ENCODE measurements around the gene CALB2.

Gene CALB2

DNA sequence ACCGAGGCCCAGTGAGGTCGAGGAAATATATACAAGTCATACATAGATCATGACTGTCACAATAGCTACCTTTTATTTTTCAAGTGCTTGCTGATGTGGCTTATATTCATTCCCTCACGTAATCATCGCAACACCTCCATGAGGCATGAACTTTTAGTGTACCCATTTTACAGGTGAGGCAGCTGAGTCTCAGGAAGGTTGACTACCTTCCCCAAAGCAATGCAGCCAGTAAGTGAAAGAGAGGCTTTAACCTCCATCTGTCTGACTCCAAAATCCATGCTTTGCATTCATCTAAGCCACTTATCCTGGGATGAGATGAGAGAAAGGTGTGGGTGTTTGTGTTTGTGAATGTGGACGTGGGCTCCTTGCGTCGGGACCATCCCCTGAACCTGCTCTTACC is 30.8 kb downstream of the CALB2 start:
- DNase-seq (ENCODE audit: low read depth) = no peak

DNA sequence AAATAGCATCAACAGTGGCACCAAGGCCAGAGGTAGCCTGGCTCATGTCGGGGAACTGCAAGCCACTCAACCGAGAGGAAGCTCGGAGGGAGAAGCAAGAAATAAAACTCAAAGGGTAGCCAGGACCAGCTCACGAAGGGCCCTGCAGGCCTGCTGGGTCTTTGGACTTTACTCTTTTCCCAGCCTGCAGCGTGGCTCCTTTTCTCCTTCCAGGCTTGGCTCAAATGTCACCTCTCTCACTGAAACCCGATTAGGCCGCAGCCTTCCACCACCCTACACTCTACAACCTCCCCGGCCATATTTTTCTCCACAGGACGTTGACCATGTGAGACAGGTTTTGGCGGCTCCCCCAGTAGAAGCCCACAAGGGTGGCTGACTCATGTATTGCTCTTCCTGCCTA is 38.1 kb downstream of the CALB2 start:
- DNase-seq (ENCODE audit: low read depth) = no peak

DNA sequence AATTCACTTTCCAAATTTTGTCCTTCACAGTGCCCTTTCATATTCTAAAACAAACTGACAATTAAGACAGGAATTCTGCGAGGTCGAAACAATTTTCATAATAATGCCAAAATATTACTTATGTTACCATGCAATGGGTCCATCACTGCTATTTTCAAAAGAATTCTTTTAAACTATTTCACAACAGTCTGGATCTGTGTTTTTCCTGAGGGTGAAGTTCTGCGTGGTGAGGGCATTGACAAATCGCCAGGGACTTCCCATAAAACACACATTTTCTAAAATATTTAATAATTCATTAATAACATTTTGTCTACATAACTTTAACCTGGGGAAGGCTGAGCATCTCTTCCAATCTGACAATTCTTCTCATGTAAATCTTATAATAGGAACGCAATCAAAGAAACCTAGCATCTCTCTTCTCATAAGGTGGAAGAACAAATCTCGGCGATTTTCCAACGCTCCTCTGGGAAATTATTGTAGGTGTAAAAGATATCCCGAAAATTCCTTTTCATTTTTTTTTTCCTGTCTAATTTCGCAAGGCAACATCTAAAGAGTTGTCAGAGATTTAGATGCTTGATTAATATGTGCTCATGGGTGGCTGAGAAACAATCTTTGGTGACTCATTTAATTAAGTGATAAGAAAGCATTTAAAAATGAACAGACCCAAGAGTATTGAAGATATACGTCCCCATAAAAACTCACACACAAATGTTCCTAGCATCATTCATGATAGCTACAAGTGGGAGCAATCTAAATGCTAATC is 41.5 kb downstream of the CALB2 start:
- DNase-seq (ENCODE audit: low read depth) = no peak

DNA sequence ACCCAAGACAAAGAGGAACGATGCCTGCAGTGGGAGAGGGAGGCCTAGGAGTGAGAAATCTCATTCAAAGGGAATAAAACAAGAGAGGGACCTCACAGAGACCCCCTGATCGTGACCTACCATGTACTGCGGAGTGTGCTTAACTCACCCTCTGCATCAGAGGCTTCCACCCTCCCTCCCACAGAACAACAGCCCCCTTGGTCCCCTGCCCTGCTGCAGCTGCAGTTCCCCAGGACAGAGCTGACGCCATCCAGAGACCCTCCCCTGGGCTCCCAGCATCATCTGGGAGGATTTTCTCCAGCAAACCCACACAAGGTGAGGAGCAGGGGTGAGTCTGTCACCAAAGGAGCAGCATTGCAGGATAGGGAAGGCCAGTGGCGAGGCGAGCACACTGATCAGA is 43.5 kb downstream of the CALB2 start:
- DNase-seq (ENCODE audit: low read depth) = no peak

DNA sequence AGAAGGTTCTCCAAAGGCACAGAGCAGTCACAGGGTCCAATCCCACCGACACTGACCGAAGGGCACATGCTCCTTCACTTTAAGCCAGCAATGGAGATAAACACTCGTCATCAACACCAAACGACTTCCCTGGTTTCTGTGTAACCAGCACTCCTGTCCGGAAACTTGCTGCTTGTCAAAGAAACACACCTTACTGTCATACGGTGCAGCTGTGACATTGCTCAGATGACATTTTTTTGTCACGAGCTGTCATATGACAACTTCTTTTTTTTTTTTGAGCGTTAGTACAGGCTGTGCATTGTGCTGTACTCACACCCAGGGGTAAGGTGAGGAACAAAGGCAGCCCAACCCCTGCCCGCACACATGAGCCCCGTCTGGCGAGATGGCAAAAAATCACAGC is 44.2 kb downstream of the CALB2 start:
- DNase-seq (ENCODE audit: low read depth) = no peak

DNA sequence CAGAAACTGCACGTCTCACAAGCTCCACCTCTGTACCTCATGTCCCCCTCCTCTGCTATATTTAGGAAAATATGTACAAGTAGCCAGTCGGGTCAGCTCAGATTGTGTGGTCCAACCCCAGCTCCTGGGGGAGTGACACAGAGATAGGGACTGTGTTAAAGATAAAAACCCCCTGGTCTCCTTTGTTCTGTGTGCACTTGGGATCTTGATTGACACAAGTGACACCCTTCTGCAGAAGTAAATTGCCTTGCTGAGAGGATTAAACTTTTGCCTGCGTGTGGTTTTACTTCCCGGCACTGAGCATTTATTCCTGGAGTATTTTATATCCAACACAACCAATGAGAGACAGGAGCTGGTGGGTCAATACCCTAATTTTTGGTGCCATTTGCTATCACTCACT is 45.8 kb downstream of the CALB2 start:
- DNase-seq (ENCODE audit: low read depth) = no peak

DNA sequence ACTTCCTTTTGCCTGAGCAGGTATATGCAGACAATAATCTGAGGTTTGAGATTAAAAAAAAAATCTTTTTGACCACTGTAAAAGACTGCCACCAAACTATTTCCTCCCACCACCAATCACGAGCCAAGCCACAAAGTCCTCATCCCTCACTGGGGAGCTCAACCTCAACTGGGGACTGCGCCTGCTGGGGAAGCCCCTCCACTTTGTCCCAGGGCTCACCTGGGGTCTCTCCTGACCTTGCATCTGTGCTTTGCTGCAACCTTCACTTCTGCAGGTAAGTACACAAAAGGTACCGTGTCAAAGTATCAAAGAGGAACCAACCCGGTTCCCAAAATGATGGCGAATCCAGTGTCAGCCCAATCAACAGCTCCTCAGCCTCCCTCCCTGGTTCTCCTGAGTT is 47.8 kb downstream of the CALB2 start:
- DNase-seq (ENCODE audit: low read depth) = no peak

DNA sequence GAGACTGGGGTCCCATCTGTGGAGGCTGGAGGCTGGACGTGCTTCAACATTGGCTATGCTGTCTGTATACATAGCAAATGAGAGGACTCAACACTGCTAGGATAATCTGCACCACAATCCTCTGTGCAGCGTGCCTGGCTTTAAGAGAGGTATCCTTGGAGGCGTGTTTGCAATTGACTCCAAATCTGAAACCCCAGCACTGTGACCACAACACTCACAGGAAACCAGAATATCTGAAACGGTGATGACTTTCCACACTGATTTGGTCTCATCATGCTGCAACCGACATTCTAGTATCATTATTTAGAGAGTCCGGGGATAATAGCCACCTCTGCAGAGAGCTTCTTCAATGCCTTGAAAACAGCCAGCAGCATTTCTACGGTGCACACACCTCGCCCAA is 48.2 kb downstream of the CALB2 start:
- no peak for DNase-seq (ENCODE audit: low read depth)

DNA sequence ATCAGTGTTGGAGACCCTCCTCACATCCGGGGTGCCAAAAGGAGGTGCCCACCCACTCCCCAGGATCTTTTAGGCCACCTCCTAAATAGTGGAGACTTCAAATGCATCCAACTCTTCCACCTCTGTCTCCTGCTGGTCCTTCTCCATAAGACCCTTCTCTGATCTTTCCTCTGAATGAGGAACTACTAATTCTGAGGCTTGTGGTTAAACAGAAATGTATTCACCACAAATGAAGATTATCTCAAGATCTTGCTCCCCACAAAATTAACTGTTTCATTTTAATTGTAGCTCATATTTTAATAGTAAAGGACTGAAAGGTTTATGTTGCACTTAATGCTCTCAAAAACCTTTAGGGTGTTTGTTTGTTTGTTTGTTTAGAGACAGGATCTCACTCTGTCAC is 49.2 kb downstream of the CALB2 start:
- DNase-seq (ENCODE audit: low read depth) = no peak

DNA sequence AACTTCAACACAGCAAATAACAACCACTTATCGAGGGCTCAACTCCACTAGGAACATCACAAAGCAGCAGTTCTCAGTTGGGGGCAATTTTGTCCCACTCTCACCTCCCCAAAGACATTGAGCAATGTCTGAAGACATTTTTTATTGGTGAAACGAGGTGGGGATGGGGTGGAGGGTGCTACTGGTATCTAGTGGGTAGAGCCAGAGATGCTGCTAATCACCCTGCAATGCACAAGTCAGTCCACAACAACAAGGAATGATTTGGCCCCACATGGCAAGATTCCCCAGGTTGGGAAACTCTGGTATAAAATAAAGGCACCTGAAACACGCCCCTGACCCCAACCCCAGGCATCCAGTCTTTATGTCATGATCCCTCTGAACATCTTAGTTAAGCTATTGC is 50.0 kb downstream of the CALB2 start:
- no peak for DNase-seq (ENCODE audit: low read depth)

DNA sequence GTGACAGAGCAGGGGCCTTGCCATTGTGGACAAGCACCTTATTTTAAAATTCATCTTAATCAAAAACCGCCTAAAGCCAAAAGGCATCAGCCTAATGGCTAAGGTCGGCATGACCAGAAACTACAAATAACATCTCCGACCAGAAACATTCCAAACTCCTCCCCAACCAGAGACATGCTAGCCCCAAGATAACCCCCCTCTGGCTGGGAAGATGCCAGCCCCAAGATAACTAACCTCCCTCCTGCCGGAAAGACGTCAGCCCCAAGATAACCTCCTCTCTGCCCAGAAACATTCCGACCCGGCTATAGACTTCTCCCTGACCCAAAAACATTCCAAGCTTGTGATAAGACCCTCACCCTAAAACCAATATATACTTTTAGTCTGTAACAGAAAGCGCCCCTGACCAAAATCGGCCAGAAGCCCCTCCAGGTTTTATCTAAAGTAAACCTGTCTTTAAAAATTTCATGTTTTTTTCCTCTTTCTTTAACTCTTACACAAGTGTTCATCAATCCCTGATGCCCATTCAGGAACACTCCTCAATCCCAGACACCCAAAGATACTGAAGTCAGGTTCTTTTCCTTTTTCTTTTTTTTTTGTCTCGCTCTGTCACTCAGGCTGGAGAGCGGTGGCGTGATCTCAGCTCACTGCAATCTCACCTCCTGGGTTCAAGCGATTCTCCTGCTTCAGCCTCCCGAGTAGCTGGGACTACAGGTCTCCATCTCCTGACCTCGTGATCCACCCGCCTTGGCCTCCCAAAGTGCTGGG is 50.7 kb downstream of the CALB2 start:
- DNase-seq (ENCODE audit: low read depth) = no peak

DNA sequence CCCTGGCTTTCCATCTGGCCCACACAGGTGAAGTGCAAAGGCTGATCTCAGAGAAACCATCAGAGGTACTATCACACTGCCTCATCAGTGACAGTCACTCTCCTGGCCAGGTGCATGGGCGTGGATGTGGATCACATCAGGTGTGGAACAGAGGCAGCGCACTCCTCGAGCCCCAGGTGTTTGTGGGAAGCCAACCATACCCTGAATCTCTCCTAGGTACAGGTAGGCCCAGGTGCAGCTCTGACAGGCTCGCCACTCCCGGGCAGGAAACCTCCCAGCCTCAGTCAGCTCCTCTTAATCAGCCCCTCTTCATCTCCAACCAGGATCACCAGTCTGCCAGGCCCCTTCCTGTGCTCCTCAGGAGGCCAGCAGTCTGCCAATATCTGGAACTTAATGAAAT is 51.6 kb downstream of the CALB2 start:
- no peak for DNase-seq (ENCODE audit: low read depth)

DNA sequence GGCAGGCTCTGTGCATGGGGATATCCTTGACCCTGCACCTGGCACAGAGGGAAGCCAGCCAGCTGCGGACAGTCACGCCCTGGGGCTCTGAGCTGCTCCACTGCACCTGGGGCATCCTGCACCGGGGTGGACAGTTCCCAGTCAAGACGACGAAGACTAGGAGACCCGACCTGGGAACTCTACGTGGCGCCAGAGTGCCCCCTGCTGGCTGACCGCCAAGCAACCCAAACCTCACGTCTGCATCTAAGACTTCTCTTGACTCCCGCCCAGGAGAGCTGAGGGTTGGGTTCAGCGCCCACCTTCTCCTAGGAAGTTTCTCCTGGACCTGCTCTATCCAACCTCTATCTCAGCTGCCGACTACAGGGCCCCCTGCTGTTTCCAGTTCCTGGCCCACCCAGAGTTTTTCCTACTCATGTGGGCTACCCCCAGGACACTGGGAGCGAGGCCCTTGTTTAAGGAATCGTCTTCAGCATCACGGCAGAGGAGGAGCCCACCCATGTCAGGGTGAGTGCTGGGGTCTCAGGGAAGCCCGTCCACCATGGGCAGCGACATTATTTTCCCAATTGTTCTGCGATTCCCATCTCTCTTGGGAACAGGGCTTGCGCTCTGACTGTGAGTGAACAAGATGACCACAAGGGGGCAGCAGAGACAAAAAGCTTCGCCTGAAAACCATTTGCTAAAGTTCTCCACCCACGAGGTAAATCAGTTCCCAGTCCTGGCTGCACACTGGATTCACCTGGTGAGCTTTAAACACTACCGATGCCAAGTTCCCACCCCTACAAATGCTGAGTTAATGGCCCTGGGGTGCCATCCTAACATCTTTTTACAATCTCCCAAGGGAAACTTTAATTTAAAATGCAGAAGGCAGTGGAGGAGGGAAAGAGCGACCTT is 54.0 kb downstream of the CALB2 start:
- DNase-seq (ENCODE audit: low read depth) = peak; percentile 44

DNA sequence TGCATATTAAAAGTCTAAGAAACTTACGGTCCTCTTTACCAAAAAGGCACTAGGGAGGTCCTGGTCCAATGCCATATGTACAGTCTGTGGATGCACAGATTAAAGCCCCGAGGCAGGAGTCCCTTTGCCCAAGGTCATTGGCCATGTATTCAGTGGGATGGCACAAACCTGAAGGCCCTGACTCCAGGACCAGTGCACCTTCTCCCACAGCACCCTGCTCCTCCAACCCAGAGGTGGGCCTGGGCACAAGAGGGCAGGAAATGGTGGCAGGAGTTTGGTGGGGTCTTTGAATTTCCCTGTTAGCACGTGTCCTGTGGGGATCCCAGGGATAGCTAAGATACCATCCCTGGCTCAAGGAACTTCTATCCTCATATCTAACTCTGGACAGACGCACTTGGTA is 54.8 kb downstream of the CALB2 start:
- no peak for DNase-seq (ENCODE audit: low read depth)

DNA sequence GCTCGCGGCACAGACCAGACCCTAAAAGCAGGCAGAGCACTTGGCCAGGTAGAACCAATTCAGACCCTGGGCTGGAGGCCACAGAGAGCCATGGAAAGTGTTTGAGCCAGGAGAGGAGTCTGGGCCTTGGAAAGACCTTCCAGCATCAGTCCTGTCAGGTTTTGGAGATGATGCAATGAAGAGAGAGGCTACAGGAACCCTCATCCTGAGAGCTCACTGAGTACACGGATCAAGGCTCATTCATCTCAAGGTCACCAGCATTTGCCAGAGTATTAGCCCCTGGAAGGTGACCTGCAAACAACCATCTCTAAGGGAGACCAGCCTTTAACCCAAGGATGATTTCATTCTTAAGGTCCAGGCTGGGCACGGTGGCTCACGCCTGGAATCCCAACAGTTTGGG is 55.5 kb downstream of the CALB2 start:
- no peak for DNase-seq (ENCODE audit: low read depth)

DNA sequence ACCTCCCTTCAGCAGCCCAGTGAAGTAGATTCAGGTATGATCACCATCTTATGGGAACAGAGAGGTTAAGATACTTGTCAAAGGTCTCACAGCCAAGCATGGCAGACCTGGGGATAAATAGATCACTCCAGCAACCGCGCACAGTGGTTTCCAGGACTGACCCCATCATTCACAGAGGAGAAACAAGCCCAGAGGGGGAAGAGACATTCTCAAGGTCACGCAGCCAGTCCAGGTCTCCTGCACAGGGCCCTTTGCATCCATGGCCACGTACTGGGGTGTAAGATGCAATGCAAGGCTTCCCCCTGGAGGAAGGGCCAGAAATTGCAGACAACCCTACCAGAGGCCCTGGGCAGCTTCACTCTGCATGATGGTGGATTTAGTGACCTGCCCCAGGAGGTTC is 63.4 kb downstream of the CALB2 start:
- DNase-seq (ENCODE audit: low read depth) = no peak

DNA sequence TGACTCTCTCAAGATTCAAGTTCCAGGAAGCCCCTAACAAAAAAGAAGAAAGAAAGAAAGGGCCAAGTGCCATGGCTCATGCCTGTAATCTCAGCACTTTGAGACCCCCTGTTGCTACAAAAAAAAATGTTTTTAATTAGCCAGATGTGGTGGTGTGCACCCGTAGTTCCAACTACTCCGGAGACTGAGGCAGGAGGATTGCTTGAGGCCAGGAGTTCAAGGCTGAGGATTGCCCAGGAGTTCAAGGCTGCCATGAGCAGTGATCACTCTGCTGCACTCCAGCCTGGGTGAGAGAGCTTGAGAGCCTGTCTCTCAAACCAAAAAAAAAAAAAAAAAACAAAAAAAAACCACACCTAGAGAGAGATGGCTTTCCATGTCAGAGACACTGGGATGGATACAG is 64.5 kb downstream of the CALB2 start:
- no peak for DNase-seq (ENCODE audit: low read depth)

DNA sequence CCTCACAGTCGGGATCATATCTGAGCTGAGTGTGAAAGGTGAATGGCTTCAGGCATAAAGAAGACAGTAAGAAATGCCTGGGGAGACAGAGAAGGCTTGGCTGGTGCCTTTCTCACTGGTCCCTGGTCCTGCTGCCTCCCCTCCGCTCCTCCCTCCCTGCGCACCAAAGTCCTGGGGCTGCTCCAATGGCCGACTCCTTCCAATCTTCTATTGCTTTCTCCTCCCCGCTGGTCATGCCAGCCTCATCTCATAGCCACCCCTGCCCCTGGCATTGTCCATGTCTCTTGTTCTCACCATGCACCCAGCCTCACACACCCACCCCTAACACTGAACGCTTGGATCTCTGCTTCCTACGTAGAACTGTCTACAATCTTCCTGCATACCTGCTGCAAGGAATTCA is 65.3 kb downstream of the CALB2 start:
- no peak for DNase-seq (ENCODE audit: low read depth)

DNA sequence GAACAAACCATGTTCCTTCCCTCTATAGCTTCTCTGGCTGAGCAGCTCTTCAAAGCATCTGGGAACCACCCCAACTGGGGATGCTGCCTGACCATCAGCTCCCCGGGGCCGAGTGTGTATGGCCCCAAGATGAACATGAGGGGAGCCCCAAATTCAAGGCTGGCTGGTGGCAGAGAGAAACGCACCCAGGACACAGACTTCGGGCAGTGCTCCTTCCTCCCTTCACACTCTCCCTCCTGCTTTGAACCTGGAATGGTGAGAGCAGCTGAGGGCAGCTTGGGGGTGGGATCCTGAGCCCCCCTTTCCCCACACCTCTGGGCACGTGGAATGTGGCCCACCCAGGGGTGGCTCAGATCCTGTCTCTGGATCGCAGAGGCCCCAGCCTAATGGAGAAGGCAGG is 66.1 kb downstream of the CALB2 start:
- no peak for DNase-seq (ENCODE audit: low read depth)

DNA sequence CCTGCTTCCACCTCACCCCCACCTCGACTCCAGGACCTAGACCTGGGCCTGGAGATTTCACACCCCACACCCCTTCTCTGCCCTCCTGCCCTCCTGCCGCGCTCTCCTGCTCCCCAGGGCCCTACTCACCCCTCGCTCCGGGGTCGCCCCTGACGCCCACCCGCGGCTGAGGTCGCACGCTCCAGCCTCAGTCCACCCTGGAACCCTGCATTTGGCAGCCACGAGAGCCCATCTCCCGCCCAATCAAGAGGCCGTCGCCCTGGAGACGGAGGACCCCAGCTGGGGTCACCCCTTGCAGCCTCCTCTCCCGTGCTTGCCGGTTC is 67.2 kb downstream of the CALB2 start:
- no peak for DNase-seq (ENCODE audit: low read depth)

DNA sequence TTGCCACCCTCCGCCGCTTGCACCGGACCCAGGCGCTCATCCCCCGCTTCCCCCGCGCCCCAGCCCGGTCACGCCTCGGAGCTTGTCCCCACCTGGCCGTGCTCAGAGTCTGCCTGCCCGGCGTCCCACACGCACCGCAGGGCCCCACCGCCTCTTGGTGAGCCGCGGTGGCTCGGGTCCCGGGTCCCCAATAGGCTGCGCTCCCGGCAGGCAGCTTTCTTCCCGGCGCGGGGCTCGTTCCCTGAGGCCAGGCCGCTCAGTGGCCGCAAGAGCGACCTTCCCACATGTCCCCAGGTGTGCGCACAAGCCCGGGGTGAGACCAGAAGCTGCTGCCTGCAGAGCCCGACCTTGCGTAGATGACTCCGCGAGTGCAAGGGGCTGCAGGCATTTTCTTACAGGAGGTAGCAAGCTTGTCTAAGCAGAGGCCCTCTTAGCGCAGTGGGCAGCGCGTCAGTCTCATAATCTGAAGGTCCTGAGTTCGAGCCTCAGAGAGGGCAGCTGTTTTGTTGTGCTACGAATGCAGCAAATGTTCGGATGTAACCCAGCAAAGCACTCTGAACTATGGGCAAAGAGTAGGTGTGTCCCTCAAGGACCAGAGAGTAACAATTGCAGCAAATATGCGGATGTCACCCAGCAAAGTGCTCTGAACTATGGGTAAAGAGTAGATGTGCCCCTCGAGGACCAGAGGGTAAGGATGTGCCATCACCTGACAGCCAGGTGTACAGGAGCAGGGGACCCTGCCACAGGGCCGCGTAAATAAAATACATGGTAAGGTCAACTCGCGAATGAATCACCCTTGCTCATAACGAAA is 67.8 kb downstream of the CALB2 start:
- peak; percentile 18 for DNase-seq (ENCODE audit: low read depth)
